Measurements from ENCODE around the gene FAM110D. TPM values are rescaled to one million over a fixed set of nuclear protein-coding genes. Genes with fewer than 3 reads are reported as not detected.

FAM110D gene
- total and polyA plus RNA-seq, 2 experiments from 2014 or later = 0.24 to 0.39 TPM

GRCh38 chr1:26127235-26128163 lies 31.4 kb upstream of the FAM110D start:
- 0 out of 2 replicates have a peak overlapping the region, but pooled peaks have one; percentile 16 for H3K27ac Mint-ChIP-seq
- H3K9me2 ChIP-seq (ENCODE audit: insufficient read depth) = no peaks in the 10 kb centered on the region
- H3F3A ChIP-seq (replicated peaks; ENCODE audit: low read depth) = no peaks in the 10 kb centered on the region
- TF ChIP-seq ETS1 (IDR thresholded peaks at IDR 0.05) (no peak), STAT1 (IDR thresholded peaks at IDR 0.05; ENCODE audit: unreplicated experiment) (no peak), ZNF114 (CRISPR knock-in tag; IDR thresholded peaks at IDR 0.05) (no peak), ZNF331 (CRISPR knock-in tag; IDR thresholded peaks at IDR 0.05; ENCODE audit: low read depth) (no peak), POLR2AphosphoS5 (IDR thresholded peaks at IDR 0.05; ENCODE audit: low read depth) (no peak), EZH2phosphoT487 (IDR thresholded peaks at IDR 0.05; ENCODE audit: unreplicated experiment) (no peak), REST (IDR thresholded peaks at IDR 0.05; ENCODE audit: unreplicated experiment) (no peak)
- TF ChIP-seq, protein P1, sequence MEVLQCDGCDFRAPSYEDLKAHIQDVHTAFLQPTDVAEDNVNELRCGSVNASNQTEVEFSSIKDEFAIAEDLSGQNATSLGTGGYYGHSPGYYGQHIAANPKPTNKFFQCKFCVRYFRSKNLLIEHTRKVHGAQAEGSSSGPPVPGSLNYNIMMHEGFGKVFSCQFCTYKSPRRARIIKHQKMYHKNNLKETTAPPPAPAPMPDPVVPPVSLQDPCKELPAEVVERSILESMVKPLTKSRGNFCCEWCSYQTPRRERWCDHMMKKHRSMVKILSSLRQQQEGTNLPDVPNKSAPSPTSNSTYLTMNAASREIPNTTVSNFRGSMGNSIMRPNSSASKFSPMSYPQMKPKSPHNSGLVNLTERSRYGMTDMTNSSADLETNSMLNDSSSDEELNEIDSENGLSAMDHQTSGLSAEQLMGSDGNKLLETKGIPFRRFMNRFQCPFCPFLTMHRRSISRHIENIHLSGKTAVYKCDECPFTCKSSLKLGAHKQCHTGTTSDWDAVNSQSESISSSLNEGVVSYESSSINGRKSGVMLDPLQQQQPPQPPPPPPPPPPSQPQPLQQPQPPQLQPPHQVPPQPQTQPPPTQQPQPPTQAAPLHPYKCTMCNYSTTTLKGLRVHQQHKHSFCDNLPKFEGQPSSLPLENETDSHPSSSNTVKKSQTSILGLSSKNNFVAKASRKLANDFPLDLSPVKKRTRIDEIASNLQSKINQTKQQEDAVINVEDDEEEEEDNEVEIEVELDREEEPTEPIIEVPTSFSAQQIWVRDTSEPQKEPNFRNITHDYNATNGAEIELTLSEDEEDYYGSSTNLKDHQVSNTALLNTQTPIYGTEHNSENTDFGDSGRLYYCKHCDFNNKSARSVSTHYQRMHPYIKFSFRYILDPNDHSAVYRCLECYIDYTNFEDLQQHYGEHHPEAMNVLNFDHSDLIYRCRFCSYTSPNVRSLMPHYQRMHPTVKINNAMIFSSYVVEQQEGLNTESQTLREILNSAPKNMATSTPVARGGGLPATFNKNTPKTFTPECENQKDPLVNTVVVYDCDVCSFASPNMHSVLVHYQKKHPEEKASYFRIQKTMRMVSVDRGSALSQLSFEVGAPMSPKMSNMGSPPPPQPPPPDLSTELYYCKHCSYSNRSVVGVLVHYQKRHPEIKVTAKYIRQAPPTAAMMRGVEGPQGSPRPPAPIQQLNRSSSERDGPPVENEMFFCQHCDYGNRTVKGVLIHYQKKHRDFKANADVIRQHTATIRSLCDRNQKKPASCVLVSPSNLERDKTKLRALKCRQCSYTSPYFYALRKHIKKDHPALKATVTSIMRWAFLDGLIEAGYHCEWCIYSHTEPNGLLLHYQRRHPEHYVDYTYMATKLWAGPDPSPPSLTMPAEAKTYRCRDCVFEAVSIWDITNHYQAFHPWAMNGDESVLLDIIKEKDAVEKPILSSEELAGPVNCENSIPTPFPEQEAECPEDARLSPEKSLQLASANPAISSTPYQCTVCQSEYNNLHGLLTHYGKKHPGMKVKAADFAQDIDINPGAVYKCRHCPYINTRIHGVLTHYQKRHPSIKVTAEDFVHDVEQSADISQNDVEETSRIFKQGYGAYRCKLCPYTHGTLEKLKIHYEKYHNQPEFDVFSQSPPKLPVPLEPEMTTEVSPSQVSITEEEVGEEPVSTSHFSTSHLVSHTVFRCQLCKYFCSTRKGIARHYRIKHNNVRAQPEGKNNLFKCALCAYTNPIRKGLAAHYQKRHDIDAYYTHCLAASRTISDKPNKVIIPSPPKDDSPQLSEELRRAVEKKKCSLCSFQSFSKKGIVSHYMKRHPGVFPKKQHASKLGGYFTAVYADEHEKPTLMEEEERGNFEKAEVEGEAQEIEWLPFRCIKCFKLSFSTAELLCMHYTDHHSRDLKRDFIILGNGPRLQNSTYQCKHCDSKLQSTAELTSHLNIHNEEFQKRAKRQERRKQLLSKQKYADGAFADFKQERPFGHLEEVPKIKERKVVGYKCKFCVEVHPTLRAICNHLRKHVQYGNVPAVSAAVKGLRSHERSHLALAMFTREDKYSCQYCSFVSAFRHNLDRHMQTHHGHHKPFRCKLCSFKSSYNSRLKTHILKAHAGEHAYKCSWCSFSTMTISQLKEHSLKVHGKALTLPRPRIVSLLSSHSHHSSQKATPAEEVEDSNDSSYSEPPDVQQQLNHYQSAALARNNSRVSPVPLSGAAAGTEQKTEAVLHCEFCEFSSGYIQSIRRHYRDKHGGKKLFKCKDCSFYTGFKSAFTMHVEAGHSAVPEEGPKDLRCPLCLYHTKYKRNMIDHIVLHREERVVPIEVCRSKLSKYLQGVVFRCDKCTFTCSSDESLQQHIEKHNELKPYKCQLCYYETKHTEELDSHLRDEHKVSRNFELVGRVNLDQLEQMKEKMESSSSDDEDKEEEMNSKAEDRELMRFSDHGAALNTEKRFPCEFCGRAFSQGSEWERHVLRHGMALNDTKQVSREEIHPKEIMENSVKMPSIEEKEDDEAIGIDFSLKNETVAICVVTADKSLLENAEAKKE (CRISPR knock-in tag; IDR thresholded peaks at IDR 0.05) = no peak
- TF ChIP-seq, protein P2, sequence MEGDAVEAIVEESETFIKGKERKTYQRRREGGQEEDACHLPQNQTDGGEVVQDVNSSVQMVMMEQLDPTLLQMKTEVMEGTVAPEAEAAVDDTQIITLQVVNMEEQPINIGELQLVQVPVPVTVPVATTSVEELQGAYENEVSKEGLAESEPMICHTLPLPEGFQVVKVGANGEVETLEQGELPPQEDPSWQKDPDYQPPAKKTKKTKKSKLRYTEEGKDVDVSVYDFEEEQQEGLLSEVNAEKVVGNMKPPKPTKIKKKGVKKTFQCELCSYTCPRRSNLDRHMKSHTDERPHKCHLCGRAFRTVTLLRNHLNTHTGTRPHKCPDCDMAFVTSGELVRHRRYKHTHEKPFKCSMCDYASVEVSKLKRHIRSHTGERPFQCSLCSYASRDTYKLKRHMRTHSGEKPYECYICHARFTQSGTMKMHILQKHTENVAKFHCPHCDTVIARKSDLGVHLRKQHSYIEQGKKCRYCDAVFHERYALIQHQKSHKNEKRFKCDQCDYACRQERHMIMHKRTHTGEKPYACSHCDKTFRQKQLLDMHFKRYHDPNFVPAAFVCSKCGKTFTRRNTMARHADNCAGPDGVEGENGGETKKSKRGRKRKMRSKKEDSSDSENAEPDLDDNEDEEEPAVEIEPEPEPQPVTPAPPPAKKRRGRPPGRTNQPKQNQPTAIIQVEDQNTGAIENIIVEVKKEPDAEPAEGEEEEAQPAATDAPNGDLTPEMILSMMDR (conservative IDR thresholded peaks at IDR 0.05; ENCODE audit: low read depth in 2 of 2) = no peak
- H3K27me3 Mint-ChIP-seq (ENCODE audit: insufficient read depth, low read depth, poor library complexity) = no peaks in the 10 kb centered on the region
- no peaks in the 10 kb centered on the region for H4K20me1 ChIP-seq (replicated peaks; ENCODE audit: insufficient read depth)
- H3K36me3 Mint-ChIP-seq (ENCODE audit: low read depth) = no peaks in the 10 kb centered on the region
- no peaks in the 10 kb centered on the region for H3K4me1 ChIP-seq (ENCODE audit: insufficient read depth)
- no peak overlapping the region for H3K4me3 Mint-ChIP-seq
- no peaks in the 10 kb centered on the region for H3K9me3 Mint-ChIP-seq
- DNase-seq (ENCODE audit: low spot score) = no peak
- no peak overlapping the region for H3K27ac ChIP-seq (ENCODE audit: low read depth)
- H3K27me3 ChIP-seq (ENCODE audit: insufficient read depth) = no peaks in the 10 kb centered on the region
- no peak overlapping the region for H3K4me3 ChIP-seq
- H3K4me1 Mint-ChIP-seq = peaks cover 10% of the 10 kb centered on the region; the same call in 2 of the 3 replicates
- H2AFZ ChIP-seq = no peak overlapping the region
- no peaks in the 10 kb centered on the region for H3K36me3 ChIP-seq (ENCODE audit: insufficient read depth)
- peak; percentile 39 for ATAC-seq
- no peak overlapping the region for H3K4me2 ChIP-seq
- H3K79me2 ChIP-seq (replicated peaks; ENCODE audit: insufficient read depth) = no peaks in the 10 kb centered on the region
